ENCODE measurements around the gene KCNQ2.

KCNQ2 gene

GRCh38 chr20:63369724-63370617, 102.5 kb downstream of the KCNQ2 start:
- Histone ChIP-seq H2AFZ (ENCODE audit: low read length, unreplicated experiment) (no peak overlapping the region), H3K27me3 (ENCODE audit: insufficient read depth, low read length) (peaks cover 42% of the 10 kb centered on the region), H3K4me1 (ENCODE audit: control insufficient read depth, insufficient read depth, low read length, unreplicated experiment) (no peaks in the 10 kb centered on the region), H3K4me3 (ENCODE audit: low read depth, low read length) (no peak overlapping the region), H3K79me2 (ENCODE audit: control insufficient read depth, insufficient read depth, low read length, unreplicated experiment) (no peaks in the 10 kb centered on the region), H3K36me3 (ENCODE audit: insufficient read depth, low read length) (no peaks in the 10 kb centered on the region), H3K27ac (ENCODE audit: low read depth, low read length) (no peak overlapping the region)

- Histone ChIP-seq H2AFZ (ENCODE audit: low read length, unreplicated experiment) (no peak overlapping the region), H3K27ac (ENCODE audit: low read depth, low read length) (no peak overlapping the region), H3K79me2 (ENCODE audit: control insufficient read depth, insufficient read depth, low read length, unreplicated experiment) (no peaks in the 10 kb centered on the region), H3K27me3 (ENCODE audit: insufficient read depth, low read length) (peaks cover 33% of the 10 kb centered on the region), H3K4me3 (ENCODE audit: low read depth, low read length) (no peak overlapping the region), H3K36me3 (ENCODE audit: insufficient read depth, low read length) (no peaks in the 10 kb centered on the region), H3K4me1 (ENCODE audit: control insufficient read depth, insufficient read depth, low read length, unreplicated experiment) (no peaks in the 10 kb centered on the region)
These were observed 103.4 kb downstream of the KCNQ2 start for GRCh38 chr20:63369024-63369530.

GRCh38 chr20:63368151-63368550, 104.3 kb downstream of the KCNQ2 start:
- H3K27ac ChIP-seq (ENCODE audit: low read depth, low read length), result no peak overlapping the region
- H3K4me1 ChIP-seq (ENCODE audit: control insufficient read depth, insufficient read depth, low read length, unreplicated experiment), result no peaks in the 10 kb centered on the region
- H3K4me3 ChIP-seq (ENCODE audit: low read depth, low read length), result no peak overlapping the region
- H3K27me3 ChIP-seq (ENCODE audit: insufficient read depth, low read length), result peaks cover 24% of the 10 kb centered on the region
- H3K79me2 ChIP-seq (ENCODE audit: control insufficient read depth, insufficient read depth, low read length, unreplicated experiment), result no peaks in the 10 kb centered on the region
- H2AFZ ChIP-seq (ENCODE audit: low read length, unreplicated experiment), result no peak overlapping the region
- H3K36me3 ChIP-seq (ENCODE audit: insufficient read depth, low read length), result no peaks in the 10 kb centered on the region

- Histone ChIP-seq H3K79me2 (ENCODE audit: control insufficient read depth, insufficient read depth, low read length, unreplicated experiment) (no peaks in the 10 kb centered on the region), H3K4me1 (ENCODE audit: control insufficient read depth, insufficient read depth, low read length, unreplicated experiment) (no peaks in the 10 kb centered on the region), H3K27me3 (ENCODE audit: insufficient read depth, low read length) (peaks cover 22% of the 10 kb centered on the region), H3K4me3 (ENCODE audit: low read depth, low read length) (no peak overlapping the region), H2AFZ (ENCODE audit: low read length, unreplicated experiment) (no peak overlapping the region), H3K36me3 (ENCODE audit: insufficient read depth, low read length) (no peaks in the 10 kb centered on the region), H3K27ac (ENCODE audit: low read depth, low read length) (no peak overlapping the region)
These were observed 104.9 kb downstream of the KCNQ2 start for GRCh38 chr20:63367446-63368055.

GRCh38 chr20:63366390-63367365, 105.8 kb downstream of the KCNQ2 start:
- Histone ChIP-seq H3K79me2 (ENCODE audit: control insufficient read depth, insufficient read depth, low read length, unreplicated experiment) (no peaks in the 10 kb centered on the region), H3K27ac (ENCODE audit: low read depth, low read length) (no peak overlapping the region), H3K36me3 (ENCODE audit: insufficient read depth, low read length) (no peaks in the 10 kb centered on the region), H3K4me1 (ENCODE audit: control insufficient read depth, insufficient read depth, low read length, unreplicated experiment) (no peaks in the 10 kb centered on the region), H3K4me3 (ENCODE audit: low read depth, low read length) (no peak overlapping the region), H2AFZ (ENCODE audit: low read length, unreplicated experiment) (no peak overlapping the region), H3K27me3 (ENCODE audit: insufficient read depth, low read length) (peaks cover 18% of the 10 kb centered on the region)

GRCh38 chr20:63365601-63366389, 106.7 kb downstream of the KCNQ2 start:
- Histone ChIP-seq H3K79me2 (ENCODE audit: control insufficient read depth, insufficient read depth, low read length, unreplicated experiment) (no peaks in the 10 kb centered on the region), H3K36me3 (ENCODE audit: insufficient read depth, low read length) (no peaks in the 10 kb centered on the region), H2AFZ (ENCODE audit: low read length, unreplicated experiment) (no peak overlapping the region), H3K4me3 (ENCODE audit: low read depth, low read length) (no peak overlapping the region), H3K4me1 (ENCODE audit: control insufficient read depth, insufficient read depth, low read length, unreplicated experiment) (no peaks in the 10 kb centered on the region), H3K27me3 (ENCODE audit: insufficient read depth, low read length) (peaks cover 15% of the 10 kb centered on the region), H3K27ac (ENCODE audit: low read depth, low read length) (no peak overlapping the region)

GRCh38 chr20:63364801-63365585, 107.5 kb downstream of the KCNQ2 start:
- Histone ChIP-seq H3K27me3 (ENCODE audit: insufficient read depth, low read length) (peaks cover 23% of the 10 kb centered on the region), H3K4me1 (ENCODE audit: control insufficient read depth, insufficient read depth, low read length, unreplicated experiment) (no peaks in the 10 kb centered on the region), H3K79me2 (ENCODE audit: control insufficient read depth, insufficient read depth, low read length, unreplicated experiment) (no peaks in the 10 kb centered on the region), H3K27ac (ENCODE audit: low read depth, low read length) (no peak overlapping the region), H2AFZ (ENCODE audit: low read length, unreplicated experiment) (no peak overlapping the region), H3K4me3 (ENCODE audit: low read depth, low read length) (no peak overlapping the region), H3K36me3 (ENCODE audit: insufficient read depth, low read length) (no peaks in the 10 kb centered on the region)

- no peak overlapping the region for H3K27ac ChIP-seq (ENCODE audit: low read depth, low read length)
- no peaks in the 10 kb centered on the region for H3K36me3 ChIP-seq (ENCODE audit: insufficient read depth, low read length)
- H3K79me2 ChIP-seq (ENCODE audit: control insufficient read depth, insufficient read depth, low read length, unreplicated experiment), result no peaks in the 10 kb centered on the region
- H3K4me1 ChIP-seq (ENCODE audit: control insufficient read depth, insufficient read depth, low read length, unreplicated experiment), result no peaks in the 10 kb centered on the region
- H3K4me3 ChIP-seq (ENCODE audit: low read depth, low read length), result no peak overlapping the region
- no peak overlapping the region for H2AFZ ChIP-seq (ENCODE audit: low read length, unreplicated experiment)
- H3K27me3 ChIP-seq (ENCODE audit: insufficient read depth, low read length), result peaks cover 21% of the 10 kb centered on the region
These were observed 108.4 kb downstream of the KCNQ2 start for GRCh38 chr20:63363981-63364561.
